IMR-90 (cell line): ENCODE measurements around the gene GNA15. TPM values are rescaled to one million over a fixed set of nuclear protein-coding genes. Genes with fewer than 3 reads are reported as not detected.

Experiments used
- ATAC-seq: fragments of 200-7000 bp; cut with Tn5 transposase; 2 replicates; pipeline ENCODE4 v1.9.1; 2020; ENCODE audit warnings: low read depth, mild to moderate bottlenecking, moderate library complexity
- BruUV-seq: library from RNA; stranded (reverse); fragments of 400-500 nt; replicated peaks from 2 replicates; lab custom pipeline; 2021; lab: Mats Ljungman, UMichigan
- CTCF ChIA-PET: fragments of 300-600 bp; formaldehyde crosslinking; extraction: SDS; loops from one replicate; lab custom pipeline; 2021; ENCODE audit warnings: antibody characterized with exemption; lab: Yijun Ruan, JAX
- POLR2A ChIA-PET: fragments of 300-600 bp; sonication (Branson Sonifier 250); formaldehyde crosslinking; loops from one replicate; lab custom pipeline; 2022; ENCODE audit warnings: antibody characterized with exemption; ENCODE audit not compliant: unreplicated experiment; lab: Charles Lee
- DNase-seq: peaks from one replicate; pipeline ENCODE4 v3.0.0; 2013
- H2AFZ ChIP-seq: replicated peaks from 2 replicates; pipeline ENCODE3; 2013; ENCODE audit warnings: low read length, mild to moderate bottlenecking; ENCODE audit not compliant: poor library complexity
- H2AK5ac ChIP-seq: 2 replicates; pipeline ENCODE4 v1.6.1; 2013; ENCODE audit warnings: low read depth, low read length, inconsistent platforms
- H2AK9ac ChIP-seq: replicated peaks from 2 replicates; pipeline ENCODE3; 2013; ENCODE audit warnings: mild to moderate bottlenecking, low read depth, low read length, moderate library complexity; ENCODE audit not compliant: poor library complexity
- H2BK120ac ChIP-seq: 2 replicates; pipeline ENCODE4 v1.6.1; 2013; ENCODE audit warnings: low read depth, low read length, inconsistent platforms
- H2BK15ac ChIP-seq: 3 replicates; pipeline ENCODE4 v1.6.1; 2013; ENCODE audit warnings: low read depth, low read length, inconsistent platforms
- H2BK20ac ChIP-seq: 2 replicates; pipeline ENCODE4 v1.6.1; 2013; ENCODE audit warnings: low read depth, mild to moderate bottlenecking, inconsistent platforms, low read length, moderate library complexity
- H2BK5ac ChIP-seq: 2 replicates; pipeline ENCODE4 v1.6.1; 2013; ENCODE audit warnings: mild to moderate bottlenecking, low read depth, low read length, inconsistent platforms; ENCODE audit not compliant: poor library complexity, severe bottlenecking
- H3K14ac ChIP-seq: replicated peaks from 2 replicates; pipeline ENCODE4 v1.6.1; 2013; ENCODE audit warnings: low read depth, low read length, inconsistent platforms
- H3K18ac ChIP-seq: 2 replicates; pipeline ENCODE4 v1.6.1; 2013; ENCODE audit warnings: low read depth, low read length, control low read depth
- H3K23ac ChIP-seq: 2 replicates; pipeline ENCODE4 v1.6.1; 2013; ENCODE audit warnings: low read depth, low read length, inconsistent platforms
- H3K27ac ChIP-seq: 2 replicates; pipeline ENCODE4 v1.5.1; 2013; ENCODE audit warnings: mild to moderate bottlenecking, control low read depth, low read length; ENCODE audit not compliant: insufficient read depth
- H3K27me3 ChIP-seq: 2 replicates; pipeline ENCODE4 v1.6.1; 2013; ENCODE audit warnings: low read length; ENCODE audit not compliant: control insufficient read depth, insufficient read depth
- H3K36me3 ChIP-seq: 2 replicates; pipeline ENCODE4 v1.6.1; 2013; ENCODE audit warnings: low read length, mixed read lengths; ENCODE audit not compliant: control insufficient read depth, insufficient read depth
- H3K4ac ChIP-seq: 2 replicates; pipeline ENCODE4 v1.6.1; 2013; ENCODE audit warnings: low read depth, low read length, inconsistent platforms
- H3K4me1 ChIP-seq: 2 replicates; pipeline ENCODE4 v1.6.1; 2013; ENCODE audit warnings: low read length, mixed read lengths; ENCODE audit not compliant: control insufficient read depth, insufficient read depth
- H3K4me2 ChIP-seq: 2 replicates; pipeline ENCODE4 v1.6.1; 2013; ENCODE audit warnings: low read depth, mild to moderate bottlenecking, control low read depth, low read length, moderate library complexity
- H3K4me3 ChIP-seq: 2 replicates; pipeline ENCODE4 v1.5.1; 2013; ENCODE audit warnings: low read depth, mild to moderate bottlenecking, control low read depth, low read length, moderate library complexity; ENCODE audit not compliant: insufficient read depth
- H3K56ac ChIP-seq: 2 replicates; pipeline ENCODE4 v1.6.1; 2013; ENCODE audit warnings: low read length, inconsistent platforms; ENCODE audit not compliant: insufficient read depth; ENCODE audit errors: extremely low read depth
- H3K79me1 ChIP-seq, 2 experiments: 2 replicates each; pipeline ENCODE4 v1.6.1; 2013; ENCODE audit warnings: low read length in 2 of 2, inconsistent platforms in 1 of 2, low read depth in 1 of 2
- H3K9ac ChIP-seq: 2 replicates; pipeline ENCODE4 v1.6.1; 2013; ENCODE audit warnings: low read depth, low read length, control low read depth
- H3K9me1 ChIP-seq: 2 replicates; pipeline ENCODE4 v1.6.1; 2013; ENCODE audit warnings: low read length, inconsistent platforms; ENCODE audit not compliant: insufficient read depth
- H3K9me3 ChIP-seq: 2 replicates; pipeline ENCODE4 v1.6.1; 2013; ENCODE audit warnings: low read length; ENCODE audit not compliant: control insufficient read depth, insufficient read depth
- H4K20me1 ChIP-seq: 2 replicates; pipeline ENCODE4 v1.6.1; 2013; ENCODE audit warnings: low read length, inconsistent platforms; ENCODE audit not compliant: insufficient read depth
- H4K5ac ChIP-seq: 2 replicates; pipeline ENCODE4 v1.6.1; 2013; ENCODE audit warnings: mild to moderate bottlenecking, low read depth, low read length, control low read depth
- H4K8ac ChIP-seq, 2 experiments: 2 replicates each; pipeline ENCODE4 v1.6.1; 2013; ENCODE audit warnings: low read depth in 2 of 2, low read length in 2 of 2, control low read depth in 1 of 2, inconsistent platforms in 1 of 2
- H4K91ac ChIP-seq: 2 replicates; pipeline ENCODE4 v1.6.1; 2013; ENCODE audit warnings: low read depth, low read length, inconsistent platforms; ENCODE audit not compliant: insufficient read depth
- FOS ChIP-seq: fragments of 150-350 bp; IDR thresholded peaks from 2 replicates; pipeline ENCODE4 v1.6.1; 2016; ENCODE audit warnings: low read depth, low read length
- NFE2L2 ChIP-seq: fragments of 150-350 bp; IDR thresholded peaks from 2 replicates; pipeline ENCODE4 v1.6.1; 2016; ENCODE audit warnings: low read depth, mild to moderate bottlenecking, low read length
- RFX5 ChIP-seq: IDR thresholded peaks from 2 replicates; pipeline ENCODE4 v1.8.0; 2012; ENCODE audit warnings: low read depth, mild to moderate bottlenecking, low read length, moderate library complexity
- USF2 ChIP-seq: fragments of 150-350 bp; IDR thresholded peaks from 2 replicates; pipeline ENCODE4 v1.6.1; 2017; ENCODE audit warnings: mild to moderate bottlenecking, antibody characterized with exemption, low read length, low read depth
- WGBS, 2 experiments: methylation state at CpG; one replicate each; pipeline versions ENCODE4 v1.1.5 to v1.1.7; 2013; ENCODE audit warnings: missing lambda C conversion rate in 2 of 2; ENCODE audit not compliant: insufficient read length in 1 of 2; ENCODE audit errors: extremely low coverage in 2 of 2; 5-methylcytosine and 5-hydroxymethylcytosine counted together
- dilution Hi-C: fragments of 300-500 bp; cut with HindIII; formaldehyde crosslinking; loops from one replicate; pipeline ENCODE4 v1.14.3; 2018; ENCODE audit warnings: low sequenced_read_pairs; ENCODE audit not compliant: unreplicated experiment
- in situ Hi-C: fragments of 300-500 bp; cut with MboI; formaldehyde crosslinking; loops from 3 replicates; pipeline ENCODE4 v1.14.3; 2019; ENCODE audit warnings: low sequenced_read_pairs, inconsistent platforms, mixed read lengths
- intact Hi-C: fragments of 100-400 bp; cut with micrococcal nuclease; formaldehyde crosslinking; loops from 2 replicates; pipeline ENCODE4 v1.10.0; 2022
- polyA plus RNA-seq, 3 experiments: library from polyadenylated mRNA; depleted of rRNA; stranded (reverse); fragments of >200 nt; gene quantifications; 2 replicates each; pipeline ENCODE4 v1.2.3, GENCODE V29; 2012; ENCODE audit warnings: low replicate concordance in 1 of 3
- total RNA-seq: library from RNA; depleted of rRNA; stranded (reverse); fragments of >200 nt; gene quantifications from 2 replicates; pipeline ENCODE4 v1.2.3, GENCODE V29; 2012

GNA15 gene
- total and polyA plus RNA-seq, 2 of the 4 experiments (the other 2 are of a cell fraction) = 0.18 TPM; not detected in 1

- TF ChIP-seq FOS = no peak
Measured at GRCh38 chr19:3198901-3199700, 63.3 kb downstream of the GNA15 start (continued).

GRCh38 chr19:3201072-3201700, 65.4 kb downstream of the GNA15 start:
- H2BK15ac ChIP-seq = no peak overlapping the region
- no peak overlapping the region for H4K5ac ChIP-seq
- H3K9me1 ChIP-seq = no peaks in the 10 kb centered on the region
- H4K20me1 ChIP-seq = no peaks in the 10 kb centered on the region
- peaks cover 29% of the 10 kb centered on the region for H3K36me3 ChIP-seq
- no peak overlapping the region for H4K8ac ChIP-seq
- no peak overlapping the region for H3K9ac ChIP-seq
- H3K14ac ChIP-seq = no peak overlapping the region
- H2AFZ ChIP-seq = no peak overlapping the region
- TF ChIP-seq NFE2L2 = no peak
- TF ChIP-seq USF2 = no peak
- no peak for TF ChIP-seq RFX5
- no peak overlapping the region for H3K23ac ChIP-seq
- BruUV-seq = no TSS peak
- ChIA-PET POLR2A (no interaction called here), CTCF (interaction anchor here (1.3 kb wide), 1 partner anchor 13 kb away, joined by 3 read pairs; no protein-coding TSS in a partner anchor)
- ATAC-seq (no peak), DNase-seq (no peak)
- H3K4me3 ChIP-seq = no peak overlapping the region
- H3K27ac ChIP-seq = no peak overlapping the region
- H2BK20ac ChIP-seq = no peak overlapping the region
- no peak overlapping the region for H4K91ac ChIP-seq
- dilution Hi-C loops = no loop called here
- H3K18ac ChIP-seq = no peak overlapping the region
- H2AK5ac ChIP-seq = no peak overlapping the region
- H3K4me1 ChIP-seq = no peaks in the 10 kb centered on the region
- H3K56ac ChIP-seq = no peak overlapping the region
- H2AK9ac ChIP-seq = no peak overlapping the region
- in situ Hi-C loops = no loop called here
- no peaks in the 10 kb centered on the region for H3K27me3 ChIP-seq
- no peak overlapping the region for H3K4ac ChIP-seq
- no peak overlapping the region for H3K4me2 ChIP-seq
- no peaks in the 10 kb centered on the region for H3K9me3 ChIP-seq
- no peak overlapping the region for H2BK5ac ChIP-seq
- H2BK120ac ChIP-seq = no peak overlapping the region
- H3K79me1 ChIP-seq = peaks cover 0 to 5% of the 10 kb centered on the region in 2 experiments; a peak in 2 of 4 replicates
- intact Hi-C loops = no loop called here
- WGBS, 2 experiments = 94% methylated on average over 3 of the region's 39 CpGs; no CpG with 5 or more reads in 1 of the 2 experiments
